HCT116 (cell line): Measurements from ENCODE around the gene NEURL1B. TPM values are rescaled to one million over a fixed set of nuclear protein-coding genes. Genes with fewer than 3 reads are reported as not detected.

Source experiments
- ATAC-seq: fragments of 200-7000 bp; cut with Tn5 transposase; 2 replicates; pipeline ENCODE4 v1.9.1; 2020; ENCODE audit warnings: mild to moderate bottlenecking, moderate library complexity
- BruUV-seq: library from RNA; stranded (reverse); fragments of 400-500 nt; replicated peaks from 2 replicates; lab custom pipeline; 2021; lab: Mats Ljungman, UMichigan
- CTCF ChIA-PET: fragments of 300-600 bp; sonication (Branson Sonifier 250); formaldehyde crosslinking; loops from one replicate; lab custom pipeline; 2021; ENCODE audit warnings: antibody characterized with exemption; lab: Charles Lee
- POLR2A ChIA-PET: fragments of 300-600, 350-600 bp; sonication (Branson Sonifier 250); formaldehyde crosslinking; loops from one replicate; lab custom pipeline; 2021; ENCODE audit warnings: antibody characterized with exemption; lab: Charles Lee
- RAD21 ChIA-PET, 2 experiments: fragments of 300-600 bp; sonication (Branson Sonifier 250); formaldehyde crosslinking; loops; one replicate each; lab custom pipeline; 2023; ENCODE audit warnings: low total read pairs in 2 of 2; ENCODE audit not compliant: uncharacterized antibody in 2 of 2, unreplicated experiment in 2 of 2, low non-redundant PET in 1 of 2; lab: Charles Lee
- DNase-seq: peaks from one replicate; pipeline ENCODE4 v3.0.0-alpha.2; 2010; ENCODE audit warnings: low read depth, low spot score
- H2AFZ ChIP-seq: fragments of 200-600 bp; shearing (Covaris generic), sonication (generic); 2 replicates; pipeline ENCODE4 v1.6.1; 2017; ENCODE audit warnings: low read depth, mixed run types, mixed read lengths, antibody characterized with exemption, low read length; ENCODE audit not compliant: poor library complexity, severe bottlenecking
- H3K27ac ChIP-seq: 2 replicates; pipeline ENCODE4 v1.5.1; 2012; ENCODE audit warnings: low read depth, low read length
- H3K27me3 ChIP-seq: fragments of 200-600 bp; sonication (generic); 2 replicates; pipeline ENCODE4 v1.6.1; 2016; ENCODE audit warnings: mixed run types, low read length, mixed read lengths; ENCODE audit not compliant: insufficient read depth
- H3K36me3 ChIP-seq, 2 experiments: fragments of 200-500 bp in 1 of 2; fragments of 200-600 bp in 1 of 2; sonication (Bioruptor generic) in 1 of 2; sonication (generic) in 1 of 2; 2 replicates each; pipeline versions ENCODE4 v1.5.1 to v1.6.1; 2014 to 2016; ENCODE audit warnings: low read length in 2 of 2, inconsistent platforms in 1 of 2, mixed read lengths in 1 of 2, mixed run types in 1 of 2; ENCODE audit not compliant: insufficient read depth in 2 of 2, control insufficient read depth in 1 of 2
- H3K4me1 ChIP-seq, 2 experiments: fragments of 200-600 bp in 1 of 2; sonication (generic) in 1 of 2; 2 replicates each; pipeline versions ENCODE4 v1.5.1 to v1.6.1; 2012 to 2017; ENCODE audit warnings: low read length in 2 of 2, inconsistent platforms in 1 of 2, mild to moderate bottlenecking in 1 of 2, mixed read lengths in 1 of 2, mixed run types in 1 of 2, moderate library complexity in 1 of 2; ENCODE audit not compliant: insufficient read depth in 2 of 2, control insufficient read depth in 1 of 2
- H3K4me2 ChIP-seq: fragments of 200-600 bp; sonication (generic); 2 replicates; pipeline ENCODE4 v1.6.1; 2017; ENCODE audit warnings: mixed run types, low read length, mixed read lengths
- H3K4me3 ChIP-seq, 2 experiments: fragments of 200-600 bp in 1 of 2; sonication (generic) in 1 of 2; replicated peaks in 1 of 2; 2 replicates each; pipeline ENCODE4 v1.5.1; 2011 to 2016; ENCODE audit warnings: low read length in 2 of 2, control low read depth in 1 of 2, low read depth in 1 of 2, mild to moderate bottlenecking in 1 of 2, mixed read lengths in 1 of 2, mixed run types in 1 of 2
- H3K79me2 ChIP-seq: fragments of 200-600 bp; sonication (generic); 2 replicates; pipeline ENCODE4 v1.6.1; 2017; ENCODE audit warnings: mild to moderate bottlenecking, mixed run types, low read length, moderate library complexity, mixed read lengths; ENCODE audit not compliant: insufficient read depth
- H3K9ac ChIP-seq: fragments of 200-600 bp; sonication (generic); 2 replicates; pipeline ENCODE4 v1.6.1; 2016; ENCODE audit warnings: low read length, mixed read lengths
- H3K9me2 ChIP-seq: fragments of 200-600 bp; sonication (generic), shearing (Covaris generic); 2 replicates; pipeline ENCODE4 v1.6.1; 2017; ENCODE audit warnings: mixed run types, mild to moderate bottlenecking, moderate library complexity; ENCODE audit not compliant: insufficient read depth
- H3K9me3 ChIP-seq, 2 experiments: fragments of 200-500 bp in 1 of 2; fragments of 200-600 bp in 1 of 2; sonication (Bioruptor generic) in 1 of 2; sonication (generic) in 1 of 2; 2 replicates each; pipeline ENCODE4 v1.6.1; 2014 to 2017; ENCODE audit warnings: low read length in 2 of 2, mixed read lengths in 2 of 2, inconsistent platforms in 1 of 2, low read depth in 1 of 2, mild to moderate bottlenecking in 1 of 2, mixed run types in 1 of 2, moderate library complexity in 1 of 2; ENCODE audit not compliant: control insufficient read depth in 1 of 2, insufficient read depth in 1 of 2
- H4K20me1 ChIP-seq: fragments of 200-600 bp; sonication (generic), shearing (Covaris generic); 2 replicates; pipeline ENCODE4 v1.6.1; 2017; ENCODE audit warnings: mixed run types, mild to moderate bottlenecking, moderate library complexity; ENCODE audit not compliant: insufficient read depth
- EGR1 ChIP-seq: IDR thresholded peaks from 2 replicates; pipeline ENCODE4 v1.6.1; 2012; ENCODE audit warnings: low read depth
- EZH2 ChIP-seq: fragments of 200-600 bp; sonication (generic); IDR thresholded peaks from 2 replicates; pipeline ENCODE4 v1.6.1; 2017; ENCODE audit warnings: antibody characterized with exemption, mixed run types
- POLR2A ChIP-seq: IDR thresholded peaks from 2 replicates; pipeline ENCODE4 v1.7.0; 2011; ENCODE audit warnings: borderline replicate concordance; ENCODE audit not compliant: insufficient read depth, insufficient read length; ENCODE audit errors: extremely low read depth
- POLR2AphosphoS5 ChIP-seq: IDR thresholded peaks from 2 replicates; pipeline ENCODE4 v1.6.1; 2011; ENCODE audit warnings: mild to moderate bottlenecking, low read depth, low read length, moderate library complexity
- SIN3A ChIP-seq: IDR thresholded peaks from 2 replicates; pipeline ENCODE4 v1.6.1; 2012; ENCODE audit warnings: low read depth
- SP1 ChIP-seq: IDR thresholded peaks from 2 replicates; pipeline ENCODE4 v1.6.1; 2012; ENCODE audit warnings: low read depth
- TCF7L2 ChIP-seq: IDR thresholded peaks from 2 replicates; pipeline ENCODE4 v1.7.0; 2011; ENCODE audit warnings: borderline replicate concordance, inconsistent platforms; ENCODE audit not compliant: insufficient read depth, insufficient read length; ENCODE audit errors: extremely low read depth
- ZFX ChIP-seq: fragments of 450-650 bp; IDR thresholded peaks from 2 replicates; pipeline ENCODE4 v1.6.1; 2017
- ZNF274 ChIP-seq: fragments of 200-500 bp; sonication (Bioruptor generic); IDR thresholded peaks from 2 replicates; pipeline ENCODE4 v1.6.1; 2014; ENCODE audit warnings: mild to moderate bottlenecking, low read depth, low read length, inconsistent platforms
- intact Hi-C: fragments of 100-400 bp; cut with micrococcal nuclease; formaldehyde crosslinking; loops from 2 replicates; pipeline ENCODE4 v1.10.0; 2022
- total RNA-seq: library from RNA; stranded (reverse); gene quantifications from one replicate; pipeline ENCODE4 v1.2.1, GENCODE V29; 2021; ENCODE audit not compliant: unreplicated experiment
- TF ChIP-seq, protein P1 (sequence below), 3 experiments: fragments of 200-600 bp in 1 of 3; sonication (generic) in 1 of 3; IDR thresholded peaks in 2 of 3; conservative IDR thresholded peaks in 1 of 3; 2 replicates each; pipeline ENCODE4 v1.5.1; 2012 to 2017; ENCODE audit warnings: low read depth in 2 of 3, low read length in 2 of 3, antibody characterized with exemption in 1 of 3, borderline replicate concordance in 1 of 3, control low read depth in 1 of 3, mild to moderate bottlenecking in 1 of 3, mixed read lengths in 1 of 3, mixed run types in 1 of 3, moderate library complexity in 1 of 3; ENCODE audit not compliant: insufficient read depth in 1 of 3
- TF ChIP-seq, protein P2 (sequence below): IDR thresholded peaks from 2 replicates; pipeline ENCODE4 v1.6.1; 2012
- TF ChIP-seq, protein P3 (sequence below): IDR thresholded peaks from 2 replicates; pipeline ENCODE4 v1.6.1; 2012

Gene NEURL1B
- total RNA-seq, 1 experiment from 2014 or later = 5.8 TPM

DNA sequence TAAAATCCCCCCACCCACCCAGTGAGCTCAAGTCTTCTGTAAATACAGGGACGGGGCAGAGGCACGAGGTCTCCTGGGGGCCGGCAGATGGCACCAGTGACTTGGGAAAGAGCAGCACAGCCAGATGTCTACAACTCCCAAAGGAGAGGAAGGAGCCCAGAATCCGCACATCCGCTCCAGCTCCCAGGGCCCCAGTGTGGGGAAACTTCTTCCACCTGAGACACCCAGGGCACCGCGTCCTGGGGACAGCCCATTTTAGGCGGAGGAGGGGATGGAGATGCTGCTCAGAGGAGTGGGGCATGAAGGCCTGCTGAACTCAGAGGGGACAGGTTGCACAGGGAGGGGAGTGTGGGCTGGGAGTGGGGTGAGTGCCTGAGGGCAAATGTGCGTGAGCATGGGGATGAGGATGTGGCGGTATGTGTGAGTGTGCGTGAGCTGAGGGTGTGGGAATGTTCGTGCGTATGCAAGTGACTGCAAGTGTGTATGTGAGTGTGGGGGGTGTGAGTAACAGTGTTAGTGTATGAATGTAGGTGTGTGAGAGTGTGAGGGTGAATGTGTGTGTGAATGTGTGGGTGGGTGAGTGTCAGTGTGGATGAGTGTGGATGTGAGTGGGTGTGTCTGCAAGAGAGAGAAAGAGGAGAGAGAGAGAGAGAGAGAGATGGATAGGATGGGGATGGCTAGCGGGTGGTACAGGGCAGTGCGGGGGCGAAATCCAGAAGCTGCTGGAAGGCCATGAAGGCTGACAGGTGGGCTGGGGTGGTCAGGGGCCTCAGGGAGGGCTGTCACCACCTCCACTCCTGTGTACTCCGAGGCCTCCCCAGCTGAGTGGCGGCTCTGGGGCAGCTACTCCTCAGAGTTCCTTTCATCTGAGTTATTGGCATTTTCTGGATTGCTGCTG lies 66.5 kb downstream of the NEURL1B start:
- POLR2A ChIA-PET = interaction anchor here (0.5 to 1.3 kb wide), 4 partner anchors 14 to 621 kb away, joined by 3 to 5 read pairs (median 4); partner anchors contain the start of genes RPL26L1 and STC2
- no TSS peak for BruUV-seq
- peak; percentile 98 for ATAC-seq
- intact Hi-C loops = loop anchor here (1.0 to 5.0 kb wide), 3 partner anchors 575 to 1610 kb away; no protein-coding TSS in a partner anchor
- RAD21 ChIA-PET = interaction anchor here (0.6 to 1.4 kb wide), 8 partner anchors 225 to 577 kb away, joined by 3 to 6 read pairs (median 4); partner anchors contain the start of gene RPL26L1 (in 1 of the 2)
- Histone ChIP-seq H3K9me3 (no peaks in the 10 kb centered on the region), H3K9me2 (no peaks in the 10 kb centered on the region), H3K36me3 (no peaks in the 10 kb centered on the region), H3K27me3 (no peaks in the 10 kb centered on the region; the same call in 1 of the 2 replicates), H3K4me3 (no peak overlapping the region), H3K27ac (no peak overlapping the region), H3K9ac (no peak overlapping the region), H3K4me1 (peaks cover 0 to 5% of the 10 kb centered on the region in 2 experiments; a peak in 1 of 4 replicates), H3K79me2 (no peaks in the 10 kb centered on the region), H3K4me2 (peak overlapping the region; percentile 25; the same call in 1 of the 2 replicates), H2AFZ (peak overlapping the region; percentile 92), H4K20me1 (no peaks in the 10 kb centered on the region)
- TF ChIP-seq, protein P1, sequence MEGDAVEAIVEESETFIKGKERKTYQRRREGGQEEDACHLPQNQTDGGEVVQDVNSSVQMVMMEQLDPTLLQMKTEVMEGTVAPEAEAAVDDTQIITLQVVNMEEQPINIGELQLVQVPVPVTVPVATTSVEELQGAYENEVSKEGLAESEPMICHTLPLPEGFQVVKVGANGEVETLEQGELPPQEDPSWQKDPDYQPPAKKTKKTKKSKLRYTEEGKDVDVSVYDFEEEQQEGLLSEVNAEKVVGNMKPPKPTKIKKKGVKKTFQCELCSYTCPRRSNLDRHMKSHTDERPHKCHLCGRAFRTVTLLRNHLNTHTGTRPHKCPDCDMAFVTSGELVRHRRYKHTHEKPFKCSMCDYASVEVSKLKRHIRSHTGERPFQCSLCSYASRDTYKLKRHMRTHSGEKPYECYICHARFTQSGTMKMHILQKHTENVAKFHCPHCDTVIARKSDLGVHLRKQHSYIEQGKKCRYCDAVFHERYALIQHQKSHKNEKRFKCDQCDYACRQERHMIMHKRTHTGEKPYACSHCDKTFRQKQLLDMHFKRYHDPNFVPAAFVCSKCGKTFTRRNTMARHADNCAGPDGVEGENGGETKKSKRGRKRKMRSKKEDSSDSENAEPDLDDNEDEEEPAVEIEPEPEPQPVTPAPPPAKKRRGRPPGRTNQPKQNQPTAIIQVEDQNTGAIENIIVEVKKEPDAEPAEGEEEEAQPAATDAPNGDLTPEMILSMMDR (IDR thresholded peaks at IDR 0.05 in 2 of 3, conservative IDR thresholded peaks at IDR 0.05 in 1 of 3; ENCODE audit: borderline replicate concordance in 1 of 3, insufficient read depth in 1 of 3, low read depth in 2 of 3, low read length in 2 of 3) = peak in 2 of 3 experiments; percentile 66 to 74; a peak in 4 of 6 replicates
- no peak for TF ChIP-seq SIN3A
- DNase-seq = no peak
- CTCF ChIA-PET = interaction anchor here (0.7 to 5.1 kb wide), 24 partner anchors 7 to 1605 kb away, joined by 3 to 36 read pairs (median 3); partner anchors contain the start of genes BOD1, DUSP1, RPL26L1 and STC2

DNA sequence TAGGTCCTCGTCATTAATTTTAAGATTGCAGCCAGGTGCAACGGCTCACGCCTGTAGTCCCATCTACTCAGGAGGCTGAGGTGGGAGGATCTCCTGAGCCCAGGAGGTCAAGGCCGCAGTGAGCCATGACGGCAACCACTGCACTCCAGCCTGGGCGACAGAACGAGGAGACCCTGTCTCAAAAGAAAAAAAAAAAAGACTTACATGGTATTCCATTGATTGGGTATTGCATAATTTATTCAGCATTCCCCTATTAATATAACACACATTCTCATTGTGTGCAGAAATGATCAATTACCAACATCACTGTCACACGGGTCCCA lies 67.1 kb downstream of the NEURL1B start:
- no peaks in the 10 kb centered on the region; the same call in 1 of the 2 replicates for H3K27me3 ChIP-seq
- no peak for TF ChIP-seq TCF7L2
- no peak for TF ChIP-seq EGR1
- TF ChIP-seq POLR2AphosphoS5 = no peak
- TF ChIP-seq, protein P2, sequence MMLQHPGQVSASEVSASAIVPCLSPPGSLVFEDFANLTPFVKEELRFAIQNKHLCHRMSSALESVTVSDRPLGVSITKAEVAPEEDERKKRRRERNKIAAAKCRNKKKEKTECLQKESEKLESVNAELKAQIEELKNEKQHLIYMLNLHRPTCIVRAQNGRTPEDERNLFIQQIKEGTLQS = no peak
- no peak for TF ChIP-seq POLR2A
- no peak for TF ChIP-seq SIN3A
- TF ChIP-seq ZNF274 = no peak
- no peak for TF ChIP-seq EZH2
- TF ChIP-seq, protein P3, sequence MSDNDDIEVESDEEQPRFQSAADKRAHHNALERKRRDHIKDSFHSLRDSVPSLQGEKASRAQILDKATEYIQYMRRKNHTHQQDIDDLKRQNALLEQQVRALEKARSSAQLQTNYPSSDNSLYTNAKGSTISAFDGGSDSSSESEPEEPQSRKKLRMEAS = no peak
- TF ChIP-seq ZFX = no peak
- no peak for TF ChIP-seq SP1
- TF ChIP-seq, all 23 proteins: peak for 0
- BruUV-seq = no TSS peak
- no peak overlapping the region for H3K9ac ChIP-seq
- H3K27ac ChIP-seq = no peak overlapping the region
- H3K4me1 ChIP-seq = peaks cover 0 to 5% of the 10 kb centered on the region in 2 experiments; a peak in 1 of 4 replicates
- H3K79me2 ChIP-seq = no peaks in the 10 kb centered on the region
- ChIA-PET CTCF (interaction anchor here (1.4 to 5.1 kb wide), 2 partner anchors 14 to 224 kb away, joined by 3 to 36 read pairs; no protein-coding TSS in a partner anchor), RAD21 (no interaction called here), POLR2A (no interaction called here)
- H3K9me2 ChIP-seq = no peaks in the 10 kb centered on the region
- no peak overlapping the region for H3K4me3 ChIP-seq
- H4K20me1 ChIP-seq = no peaks in the 10 kb centered on the region
- H3K9me3 ChIP-seq = no peaks in the 10 kb centered on the region
- ATAC-seq (no peak), DNase-seq (no peak)
- H2AFZ ChIP-seq = no peak overlapping the region
- H3K36me3 ChIP-seq = no peaks in the 10 kb centered on the region
- H3K4me2 ChIP-seq = no peak overlapping the region
- intact Hi-C loops = loop anchor here (5.0 kb wide), 1 partner anchor 1609 kb away; no protein-coding TSS in a partner anchor
